Neural crest cell (in vitro differentiated cells): Measurements from ENCODE around the gene MGMT. TPM values are rescaled to one million over a fixed set of nuclear protein-coding genes. Genes with fewer than 3 reads are reported as not detected.

Source experiments
- DNase-seq: peaks from one replicate; pipeline ENCODE4 v3.0.0; 2021; ENCODE audit warnings: low read depth, mixed read lengths, low spot score
- H3K27ac Mint-ChIP-seq: one replicate; pipeline ENCODE4 v1.8.0; 2021; ENCODE audit warnings: mild to moderate bottlenecking, mixed read lengths; ENCODE audit not compliant: unreplicated experiment
- H3K27me3 Mint-ChIP-seq: 2 replicates; pipeline ENCODE4 v1.8.0; 2021; ENCODE audit warnings: low read depth, mild to moderate bottlenecking, mixed read lengths
- H3K36me3 Mint-ChIP-seq: 2 replicates; pipeline ENCODE4 v1.8.0; 2021; ENCODE audit warnings: low read depth, mild to moderate bottlenecking, mixed read lengths
- H3K4me1 Mint-ChIP-seq: 2 replicates; pipeline ENCODE4 v1.8.0; 2021; ENCODE audit warnings: mixed read lengths
- H3K4me3 Mint-ChIP-seq: one replicate; pipeline ENCODE4 v1.8.0; 2021; ENCODE audit warnings: mild to moderate bottlenecking, mixed read lengths
- H3K9me3 Mint-ChIP-seq: 2 replicates; pipeline ENCODE4 v1.8.0; 2021; ENCODE audit warnings: mixed read lengths
- total RNA-seq: library from RNA; stranded (reverse); gene quantifications from 2 replicates; pipeline ENCODE4 v1.2.1, GENCODE V29; 2021
- TF ChIP-seq, protein P1 (sequence below): fragments of 200-600 bp; sonication (generic); conservative IDR thresholded peaks from 2 replicates; pipeline ENCODE4 v1.5.0; 2021; ENCODE audit warnings: antibody characterized with exemption, mild to moderate bottlenecking

MGMT gene
- total RNA-seq, 1 donor from 2014 or later: 15.8 TPM

DNA sequence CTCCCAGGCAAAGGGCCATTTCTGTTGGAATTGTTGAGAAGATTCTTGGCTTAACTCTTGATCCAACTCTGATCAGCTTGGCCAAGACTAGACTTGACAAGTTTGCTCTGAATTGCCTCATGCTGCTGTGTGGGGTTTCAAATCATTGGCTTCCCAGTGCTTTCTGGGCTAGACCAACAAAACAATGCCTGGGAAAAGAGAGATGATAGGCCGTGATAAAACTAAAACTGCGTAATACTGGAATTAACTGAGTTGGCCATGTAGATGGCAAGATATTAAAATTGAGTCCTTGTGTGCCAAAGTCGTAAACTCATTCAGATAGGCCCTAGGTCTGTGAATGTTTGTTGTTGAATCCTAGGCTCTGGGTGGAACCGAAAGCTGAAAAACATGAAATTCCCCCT lies 222.6 kb downstream of the MGMT start:
- Mint-ChIP-seq H3K27me3 (no peaks in the 10 kb centered on the region), H3K27ac (no peak overlapping the region), H3K4me3 (no peak overlapping the region), H3K36me3 (no peaks in the 10 kb centered on the region), H3K9me3 (no peaks in the 10 kb centered on the region), H3K4me1 (peaks cover 5% of the 10 kb centered on the region)
- TF ChIP-seq, protein P1, sequence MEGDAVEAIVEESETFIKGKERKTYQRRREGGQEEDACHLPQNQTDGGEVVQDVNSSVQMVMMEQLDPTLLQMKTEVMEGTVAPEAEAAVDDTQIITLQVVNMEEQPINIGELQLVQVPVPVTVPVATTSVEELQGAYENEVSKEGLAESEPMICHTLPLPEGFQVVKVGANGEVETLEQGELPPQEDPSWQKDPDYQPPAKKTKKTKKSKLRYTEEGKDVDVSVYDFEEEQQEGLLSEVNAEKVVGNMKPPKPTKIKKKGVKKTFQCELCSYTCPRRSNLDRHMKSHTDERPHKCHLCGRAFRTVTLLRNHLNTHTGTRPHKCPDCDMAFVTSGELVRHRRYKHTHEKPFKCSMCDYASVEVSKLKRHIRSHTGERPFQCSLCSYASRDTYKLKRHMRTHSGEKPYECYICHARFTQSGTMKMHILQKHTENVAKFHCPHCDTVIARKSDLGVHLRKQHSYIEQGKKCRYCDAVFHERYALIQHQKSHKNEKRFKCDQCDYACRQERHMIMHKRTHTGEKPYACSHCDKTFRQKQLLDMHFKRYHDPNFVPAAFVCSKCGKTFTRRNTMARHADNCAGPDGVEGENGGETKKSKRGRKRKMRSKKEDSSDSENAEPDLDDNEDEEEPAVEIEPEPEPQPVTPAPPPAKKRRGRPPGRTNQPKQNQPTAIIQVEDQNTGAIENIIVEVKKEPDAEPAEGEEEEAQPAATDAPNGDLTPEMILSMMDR: no peak
- DNase-seq: no peak

DNA sequence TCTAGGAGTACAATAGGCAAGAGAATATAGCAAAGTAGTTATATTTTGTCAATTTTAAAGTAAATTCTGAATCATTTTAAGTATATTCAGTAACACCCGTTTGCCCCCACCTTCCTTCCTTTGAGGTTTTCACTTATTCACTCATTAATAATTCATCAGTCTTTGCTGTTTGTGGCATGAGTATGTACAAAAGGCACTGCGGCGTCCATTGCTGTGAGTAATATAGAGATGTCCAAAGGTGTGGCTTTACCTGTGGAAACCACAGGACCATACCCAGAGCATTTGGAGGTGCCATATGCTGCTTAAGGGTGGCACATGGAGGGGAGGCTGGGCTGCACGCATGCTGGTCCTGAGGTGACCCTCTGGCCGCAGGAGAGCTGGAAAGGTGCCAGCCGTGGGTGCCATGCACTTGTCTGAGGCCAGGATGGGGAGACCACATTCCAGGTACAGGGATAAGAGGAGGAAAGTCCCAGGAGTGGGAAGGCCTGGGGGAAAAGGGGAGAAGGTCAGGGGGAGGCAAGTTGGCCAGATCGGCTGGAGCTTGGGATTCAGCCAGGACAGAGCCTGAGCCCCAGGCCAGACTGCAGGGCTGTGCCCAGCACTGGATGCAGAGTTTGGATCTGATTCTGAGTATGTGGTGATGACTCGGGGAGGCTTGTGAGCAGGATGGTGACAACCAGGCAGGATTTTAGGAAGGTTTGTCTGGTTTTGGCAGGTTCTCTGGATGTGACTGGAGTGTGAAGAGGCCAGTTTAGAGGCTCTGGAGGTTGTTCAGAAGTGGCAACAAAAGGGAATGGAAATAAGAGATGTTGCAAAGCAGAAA lies 223.4 kb downstream of the MGMT start:
- TF ChIP-seq, protein P1: no peak
- Mint-ChIP-seq H3K4me3 (no peak overlapping the region), H3K9me3 (no peaks in the 10 kb centered on the region), H3K4me1 (peaks cover 7% of the 10 kb centered on the region), H3K27ac (peak overlapping the region; percentile 78), H3K36me3 (no peaks in the 10 kb centered on the region), H3K27me3 (no peaks in the 10 kb centered on the region)
- DNase-seq: no peak

DNA sequence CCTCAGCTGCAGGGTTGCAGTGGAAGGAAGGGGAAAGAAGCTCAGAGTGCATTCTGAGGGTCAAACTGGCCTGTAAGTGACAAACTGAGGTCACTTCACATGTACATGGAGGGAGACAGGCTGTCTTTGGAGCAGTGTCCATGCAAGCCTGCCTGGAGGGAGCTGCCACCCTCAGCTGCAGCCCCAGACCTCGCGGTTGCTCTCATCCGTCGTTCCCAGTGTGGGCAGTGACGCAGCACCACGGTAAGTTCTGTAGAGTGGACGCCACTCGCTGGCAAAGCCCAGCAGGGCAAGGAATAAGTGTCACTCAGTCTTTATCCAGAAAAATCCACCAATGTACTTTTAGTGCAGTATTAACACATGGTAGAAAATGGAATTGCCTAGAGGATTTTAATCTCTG lies 225.7 kb downstream of the MGMT start:
- H3K9me3 Mint-ChIP-seq: peaks cover 2% of the 10 kb centered on the region
- peaks cover 7% of the 10 kb centered on the region for H3K4me1 Mint-ChIP-seq
- no peak overlapping the region for H3K4me3 Mint-ChIP-seq
- DNase-seq: no peak
- H3K36me3 Mint-ChIP-seq: no peaks in the 10 kb centered on the region
- TF ChIP-seq, protein P1: no peak
- no peaks in the 10 kb centered on the region for H3K27me3 Mint-ChIP-seq
- no peak overlapping the region for H3K27ac Mint-ChIP-seq

DNA sequence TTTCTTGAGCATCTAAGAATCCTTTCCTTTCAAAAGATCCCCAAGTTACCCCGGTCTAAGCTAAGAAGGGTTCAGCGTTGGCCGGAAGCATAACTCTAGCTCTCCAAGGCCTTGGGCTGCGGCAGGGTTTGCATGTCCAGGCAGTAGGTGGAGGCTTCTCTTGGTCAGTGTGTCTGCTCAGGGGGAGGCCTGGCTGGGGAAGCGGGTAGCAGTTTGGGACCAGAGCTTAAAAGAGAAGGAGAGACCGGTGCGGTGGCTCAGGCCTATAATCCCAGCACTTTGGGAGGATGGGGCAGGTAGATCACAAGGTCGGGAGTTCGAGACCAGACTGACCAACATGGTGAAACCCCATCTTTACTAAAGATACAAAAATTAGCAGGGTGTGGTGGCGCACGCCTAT lies 226.3 kb downstream of the MGMT start:
- Mint-ChIP-seq H3K4me1 (peaks cover 7% of the 10 kb centered on the region), H3K27me3 (no peaks in the 10 kb centered on the region), H3K4me3 (no peak overlapping the region), H3K9me3 (peaks cover 2% of the 10 kb centered on the region), H3K36me3 (no peaks in the 10 kb centered on the region), H3K27ac (no peak overlapping the region)
- DNase-seq: no peak
- TF ChIP-seq, protein P1: no peak

DNA sequence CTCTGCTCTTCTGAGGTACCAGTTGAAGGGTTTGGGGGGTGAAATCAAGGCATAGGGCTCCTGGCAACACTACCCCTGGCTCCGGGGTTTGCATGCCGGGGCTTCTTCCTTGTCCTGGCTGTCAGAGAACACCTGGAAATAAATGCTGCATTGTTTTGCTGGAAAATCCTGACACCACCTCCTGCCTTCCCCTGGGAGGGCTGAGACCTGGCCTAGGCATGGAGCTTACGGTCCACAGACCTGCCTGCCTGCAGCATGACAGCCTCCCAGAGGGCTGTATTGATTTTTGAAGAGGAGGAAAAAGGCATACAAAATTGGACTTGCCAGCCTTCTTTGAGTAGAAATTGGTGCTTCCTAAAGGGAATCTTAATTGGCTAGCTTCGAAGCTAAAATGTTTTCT lies 227.1 kb downstream of the MGMT start:
- Mint-ChIP-seq H3K27ac (no peak overlapping the region), H3K36me3 (no peaks in the 10 kb centered on the region), H3K4me1 (peaks cover 7% of the 10 kb centered on the region), H3K4me3 (no peak overlapping the region), H3K27me3 (no peaks in the 10 kb centered on the region), H3K9me3 (peaks cover 2% of the 10 kb centered on the region)
- DNase-seq: no peak
- TF ChIP-seq, protein P1: no peak
